ENCODE measurements around the gene TRIM28.
A peak's percentile ranks its signal among the peaks of the same experiment; 100 is the strongest.

Gene TRIM28

GRCh38 chr19:58556622-58557220 is 12.9 kb downstream of the TRIM28 start:
- H3K4me3 ChIP-seq (ENCODE audit: low read depth, low read length): peak overlapping the region; percentile 97
- TF ChIP-seq, protein P1, sequence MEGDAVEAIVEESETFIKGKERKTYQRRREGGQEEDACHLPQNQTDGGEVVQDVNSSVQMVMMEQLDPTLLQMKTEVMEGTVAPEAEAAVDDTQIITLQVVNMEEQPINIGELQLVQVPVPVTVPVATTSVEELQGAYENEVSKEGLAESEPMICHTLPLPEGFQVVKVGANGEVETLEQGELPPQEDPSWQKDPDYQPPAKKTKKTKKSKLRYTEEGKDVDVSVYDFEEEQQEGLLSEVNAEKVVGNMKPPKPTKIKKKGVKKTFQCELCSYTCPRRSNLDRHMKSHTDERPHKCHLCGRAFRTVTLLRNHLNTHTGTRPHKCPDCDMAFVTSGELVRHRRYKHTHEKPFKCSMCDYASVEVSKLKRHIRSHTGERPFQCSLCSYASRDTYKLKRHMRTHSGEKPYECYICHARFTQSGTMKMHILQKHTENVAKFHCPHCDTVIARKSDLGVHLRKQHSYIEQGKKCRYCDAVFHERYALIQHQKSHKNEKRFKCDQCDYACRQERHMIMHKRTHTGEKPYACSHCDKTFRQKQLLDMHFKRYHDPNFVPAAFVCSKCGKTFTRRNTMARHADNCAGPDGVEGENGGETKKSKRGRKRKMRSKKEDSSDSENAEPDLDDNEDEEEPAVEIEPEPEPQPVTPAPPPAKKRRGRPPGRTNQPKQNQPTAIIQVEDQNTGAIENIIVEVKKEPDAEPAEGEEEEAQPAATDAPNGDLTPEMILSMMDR (IDR thresholded peaks at IDR 0.05; ENCODE audit: insufficient read depth, low read length, missing control alignments): no peak
- ChIA-PET CTCF (interaction anchor here (0.9 to 1.5 kb wide), 3 partner anchors 37 to 43 kb away, joined by 4 to 7 read pairs (median 5); partner anchors contain the start of gene ZBTB45), POLR2A (interaction anchor here (0.7 to 2.2 kb wide), 3 partner anchors 9 to 37 kb away, joined by 3 to 5 read pairs (median 3); no protein-coding TSS in a partner anchor)
- no peak for DNase-seq (ENCODE audit: low read depth, low spot score)

DNA sequence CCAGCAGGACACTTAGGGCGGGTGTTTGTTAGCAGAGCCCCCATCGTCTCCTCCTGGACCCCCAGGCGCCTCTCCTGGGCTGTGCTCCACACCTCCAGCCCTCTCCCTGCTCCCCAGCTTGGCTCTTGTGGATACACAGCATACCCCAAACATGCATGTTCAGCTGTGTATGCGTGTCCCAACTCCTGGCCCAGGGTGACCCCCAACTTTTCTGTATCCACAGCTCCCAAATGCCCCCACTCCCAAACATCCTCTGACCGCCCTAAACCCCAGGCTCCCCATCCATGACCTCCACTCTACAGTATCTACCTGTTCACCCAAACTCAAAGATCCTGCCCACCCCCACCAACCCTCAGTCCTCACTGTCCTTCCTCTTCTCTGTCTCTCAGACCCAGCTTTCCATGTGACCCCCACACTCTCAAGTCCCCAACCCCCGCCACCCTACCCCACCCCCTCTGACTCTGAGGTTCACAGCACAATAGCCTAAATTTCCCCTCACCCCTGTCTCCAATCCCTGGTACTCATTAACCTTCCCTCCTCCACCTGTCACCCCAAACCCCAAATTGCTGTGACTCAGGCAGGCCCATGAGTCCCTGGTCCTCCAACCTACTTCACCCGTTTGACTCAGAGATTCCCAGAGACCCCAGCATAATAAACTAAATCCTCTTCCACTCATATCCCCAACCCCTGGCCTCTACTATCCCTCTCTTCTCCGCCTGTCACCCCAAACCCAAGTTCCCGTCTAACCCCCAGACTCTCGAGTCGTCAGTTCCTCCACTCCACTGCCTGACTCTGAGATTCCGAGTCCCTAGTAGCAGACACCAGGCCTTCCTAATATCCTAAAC is 13.6 kb downstream of the TRIM28 start:
- ChIA-PET CTCF (interaction anchor here (0.9 to 1.5 kb wide), 3 partner anchors 37 to 44 kb away, joined by 4 to 7 read pairs (median 5); partner anchors contain the start of gene ZBTB45), POLR2A (interaction anchor here (0.7 to 2.2 kb wide), 4 partner anchors 10 to 37 kb away, joined by 3 to 5 read pairs (median 4); partner anchors contain the start of gene TRIM28)
- TF ChIP-seq, protein P1 (IDR thresholded peaks at IDR 0.05; ENCODE audit: insufficient read depth, low read length, missing control alignments): no peak
- DNase-seq (ENCODE audit: low read depth, low spot score): no peak
- H3K4me3 ChIP-seq (ENCODE audit: low read depth, low read length): peak overlapping the region; percentile 97

DNA sequence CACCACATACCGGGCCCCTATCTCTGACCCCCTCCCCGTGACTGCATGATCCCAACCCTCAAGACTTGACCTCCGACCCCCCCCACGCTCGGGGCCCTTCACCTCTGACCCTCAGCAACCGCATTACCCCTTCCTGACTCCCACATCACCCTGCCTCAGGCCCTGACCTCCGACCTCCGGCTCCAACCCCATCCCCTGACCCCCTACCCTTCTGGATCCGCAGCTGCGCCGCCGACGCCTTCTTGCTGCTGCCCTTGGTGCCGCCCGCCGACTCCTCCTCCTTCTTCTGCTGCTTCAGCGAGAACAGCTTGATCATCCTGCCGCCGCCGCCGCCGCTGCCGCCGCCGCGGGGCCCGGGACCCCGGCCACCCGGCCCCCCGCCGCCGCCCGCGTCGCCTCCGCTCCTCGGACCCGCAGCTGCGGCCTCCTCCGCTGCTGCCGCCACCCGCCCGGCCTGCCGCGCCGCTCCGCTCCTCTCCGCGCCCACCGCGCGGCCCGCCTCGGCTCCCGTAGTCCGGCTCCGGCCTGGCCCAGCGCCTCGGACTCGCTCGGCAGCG is 14.3 kb downstream of the TRIM28 start, which contains the start of gene UBE2M:
Gene UBE2M (minus strand): TSS at position 546 of the 557 bp plus-strand sequence. CDS start 230 bp downstream, at position 316.
- CTCF ChIA-PET: interaction anchor here (1.5 to 1.8 kb wide), 2 partner anchors 38 to 39 kb away, joined by 7 to 10 read pairs; partner anchors contain the start of gene ZBTB45

DNA sequence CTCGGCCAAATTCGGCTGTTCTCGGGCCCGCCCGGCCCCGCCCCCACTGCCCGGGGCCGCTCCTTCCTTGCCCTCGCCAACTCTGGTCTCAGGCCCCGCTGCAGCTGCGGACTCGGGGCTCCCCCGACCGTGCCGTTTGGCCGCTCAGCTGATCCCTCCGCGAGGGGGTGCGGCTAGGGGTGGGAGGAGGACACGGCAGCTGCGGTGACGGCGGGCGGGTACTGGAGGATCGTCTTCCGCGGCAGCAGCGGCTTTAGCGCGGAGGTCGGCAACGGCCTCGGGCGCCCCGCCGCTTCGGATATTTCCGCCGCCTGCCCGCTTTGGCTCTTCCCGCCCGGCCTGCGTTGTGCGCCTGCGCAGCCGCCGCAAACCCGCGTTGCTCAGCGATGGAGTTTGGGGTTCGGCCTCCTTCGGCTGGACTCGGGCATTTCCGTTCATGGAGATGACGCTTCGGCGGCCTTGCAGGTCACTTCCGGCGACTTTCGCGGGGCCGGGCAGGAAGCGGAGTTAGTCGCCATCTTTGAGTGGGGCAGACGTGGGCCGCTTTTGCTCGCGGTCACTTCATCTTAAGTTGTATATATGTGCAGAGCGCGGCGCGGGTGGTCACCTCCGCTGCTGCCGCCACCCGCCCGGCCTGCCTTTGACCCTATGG is 14.9 kb downstream of the TRIM28 start:
- POLR2A ChIA-PET: interaction anchor here (1.0 to 2.2 kb wide), 5 partner anchors 13 to 15 kb away, joined by 4 to 7 read pairs (median 5); partner anchors contain the start of genes MZF1 and TRIM28
- TF ChIP-seq, protein P1 (IDR thresholded peaks at IDR 0.05; ENCODE audit: insufficient read depth, low read length, missing control alignments): no peak

More for the DNA sequence above, 14.3 kb downstream of the TRIM28 start, which contains the start of gene UBE2M:
- TF ChIP-seq, protein P1 (IDR thresholded peaks at IDR 0.05; ENCODE audit: insufficient read depth, low read length, missing control alignments): no peak
- no peak for DNase-seq (ENCODE audit: low read depth, low spot score)
- POLR2A ChIA-PET: interaction anchor here (1.0 to 2.2 kb wide), 3 partner anchors 13 to 14 kb away, joined by 4 to 5 read pairs (median 5); partner anchors contain the start of gene TRIM28
- peak within 1 kb of the TSS; percentile 97 for H3K4me3 ChIP-seq (ENCODE audit: low read depth, low read length)

GRCh38 chr19:58559275-58560006 is 15.6 kb downstream of the TRIM28 start:
- CTCF ChIA-PET: interaction anchor here (1.8 kb wide), 1 partner anchor 40 kb away, joined by 10 read pairs; the partner anchor contains the start of gene ZBTB45
- DNase-seq (ENCODE audit: low read depth, low spot score): no peak
- TF ChIP-seq, protein P1 (IDR thresholded peaks at IDR 0.05; ENCODE audit: insufficient read depth, low read length, missing control alignments): no peak
- POLR2A ChIA-PET: interaction anchor here (1.0 to 1.5 kb wide), 4 partner anchors 12 to 197 kb away, joined by 3 to 7 read pairs (median 4); partner anchors contain the start of genes MZF1, TRIM28 and ZNF497
- H3K4me3 ChIP-seq (ENCODE audit: low read depth, low read length): peak overlapping the region; percentile 85

More for the DNA sequence above, 14.9 kb downstream of the TRIM28 start:
- DNase-seq (ENCODE audit: low read depth, low spot score): peak; percentile 89
- peak overlapping the region; percentile 97 for H3K4me3 ChIP-seq (ENCODE audit: low read depth, low read length)
- CTCF ChIA-PET: interaction anchor here (1.8 kb wide), 1 partner anchor 39 kb away, joined by 10 read pairs; the partner anchor contains the start of gene ZBTB45

Measured in AG04449 (cell line).